CD4-positive, alpha-beta T cell treated with Interleukin-4 for 1 hour (primary cell): Measurements from ENCODE around the gene SH3BP1.
"Not testable (repeated sequence)": the region's sequence is repeated elsewhere in the genome, so short reads cannot be mapped to it uniquely, and the experiment has no call there.

Experiments used
- DNase-seq, 2 donors: peaks; one replicate each; pipeline ENCODE4 v3.0.0-alpha.2; 2020 to 2022

SH3BP1 gene

DNA sequence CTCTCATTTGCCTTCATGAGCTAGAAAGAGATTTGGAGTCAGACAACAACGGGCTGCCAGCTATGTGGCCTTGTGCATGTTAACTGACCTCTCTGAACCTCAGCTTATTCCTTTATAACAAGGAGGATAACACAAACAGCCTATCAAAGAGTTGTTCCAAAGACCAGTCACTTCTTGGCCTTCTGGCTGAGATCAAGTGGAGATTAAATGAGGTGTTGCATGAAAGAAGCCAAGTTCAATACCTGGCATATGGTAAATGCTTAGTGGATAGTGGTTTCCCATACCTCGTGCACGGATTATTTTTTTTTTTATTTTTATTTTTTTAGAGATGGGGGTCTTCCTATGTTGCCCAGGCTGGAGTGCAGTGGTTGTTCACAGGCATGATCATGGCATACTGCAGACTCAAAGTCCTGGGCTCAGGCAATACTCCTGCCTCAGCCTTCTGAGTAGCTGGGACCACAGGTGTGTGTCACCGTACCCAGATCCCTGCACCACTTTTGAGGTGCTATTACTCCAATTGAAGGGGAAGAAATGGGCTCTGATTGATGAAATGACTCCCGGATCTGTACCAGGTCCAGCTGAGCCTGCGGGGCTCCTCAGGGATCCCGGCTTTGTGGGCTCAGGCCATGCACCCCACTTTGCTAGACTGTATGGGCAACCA lies 40.9 kb downstream of the SH3BP1 start:
- DNase-seq, result no peak

GRCh38 chr22:37681001-37681424 lies 41.5 kb downstream of the SH3BP1 start:
- DNase-seq, result no peak

DNA sequence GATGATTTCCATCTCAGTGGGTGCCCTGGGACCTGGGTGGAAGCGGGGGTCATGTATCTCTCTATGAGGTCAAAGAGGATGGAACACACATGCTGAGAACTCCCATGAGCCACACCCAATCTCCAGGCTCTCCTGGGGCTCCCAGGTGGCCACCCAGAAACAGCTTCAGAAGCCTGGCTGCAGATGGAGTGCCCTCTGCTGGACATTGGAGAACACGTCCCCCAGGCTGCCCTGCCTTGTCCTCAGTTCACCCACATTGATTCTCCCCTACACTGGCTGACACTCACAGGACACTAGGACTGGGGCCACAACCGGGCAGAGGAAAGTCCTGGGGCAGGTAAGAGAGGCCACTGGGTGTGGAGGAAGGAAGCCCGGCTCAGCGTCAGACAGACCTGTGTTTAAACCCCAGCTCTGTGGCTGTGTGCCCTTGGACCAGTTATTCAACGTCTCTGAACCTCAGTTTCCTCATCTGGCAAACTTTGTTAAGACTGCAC lies 42.1 kb downstream of the SH3BP1 start:
- DNase-seq, result peak; percentile 80 to 82

GRCh38 chr22:37684803-37685615 lies 45.5 kb downstream of the SH3BP1 start:
- no peak for DNase-seq

- DNase-seq, result peak; percentile 83 to 86
Measured at GRCh38 chr22:37686002-37686982, 46.8 kb downstream of the SH3BP1 start, which contains the start of gene NOL12. TSS of gene NOL12 (plus strand) at chr22:37686343. CDS start at chr22:37686393, 50 bp downstream.

DNA sequence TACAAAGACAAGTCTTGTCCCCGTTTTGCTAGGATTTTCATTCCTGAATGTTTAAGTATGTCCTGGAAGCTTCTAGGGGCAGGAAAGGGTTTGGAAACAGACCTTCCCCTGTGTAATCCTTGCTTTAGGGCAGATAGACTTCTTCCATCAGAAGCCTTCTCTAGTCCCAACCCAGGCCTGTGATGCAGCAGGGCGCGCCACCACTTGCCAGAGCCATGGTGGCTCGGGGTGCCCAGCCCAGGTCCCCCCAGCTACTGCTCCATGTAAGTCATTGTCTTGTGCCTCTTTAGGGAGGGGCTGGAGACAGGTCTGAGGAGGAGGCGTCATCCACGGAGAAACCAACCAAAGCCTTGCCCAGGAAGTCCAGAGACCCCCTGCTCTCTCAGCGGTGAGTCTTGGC lies 50.9 kb downstream of the SH3BP1 start:
- no peak for DNase-seq

- no peak for DNase-seq
Measured at GRCh38 chr22:37690901-37691504, 51.5 kb downstream of the SH3BP1 start.

DNA sequence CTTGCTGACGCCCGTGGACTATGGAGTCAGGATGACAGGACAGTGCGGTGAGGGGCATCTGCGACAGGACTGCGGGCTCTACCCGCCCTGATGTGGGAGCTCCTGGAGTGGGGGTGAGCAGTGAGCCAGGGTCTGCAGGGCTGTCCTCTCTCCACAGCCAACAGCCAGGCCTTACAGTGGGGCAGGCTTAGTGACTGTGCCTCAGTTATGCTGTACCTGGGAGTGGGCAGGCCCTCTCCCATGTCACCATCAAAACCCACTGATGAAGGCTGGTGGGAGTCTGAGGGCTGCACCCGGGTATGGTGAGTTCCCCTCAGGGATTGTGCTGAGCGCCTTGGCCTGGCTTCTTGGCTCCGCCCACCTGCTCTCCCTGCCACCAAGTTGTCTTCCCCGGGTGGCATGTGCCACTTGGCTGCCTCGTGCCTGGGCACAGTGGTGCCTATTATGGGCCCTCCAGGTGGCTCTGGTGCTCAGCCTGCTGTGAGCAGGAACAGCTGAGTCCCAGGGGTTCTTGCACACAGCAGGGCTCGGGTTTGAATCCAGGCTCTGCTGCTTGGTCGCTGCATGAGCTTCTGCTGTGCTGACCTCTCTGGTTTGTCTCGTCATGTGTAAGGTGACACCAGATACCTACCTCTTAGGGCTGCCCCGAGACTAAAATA lies 53.3 kb downstream of the SH3BP1 start:
- DNase-seq, result no peak

GRCh38 chr22:37694131-37694530 lies 54.7 kb downstream of the SH3BP1 start:
- DNase-seq, result not testable (repeated sequence)

- not testable (repeated sequence) for DNase-seq
Measured at GRCh38 chr22:37696260-37696656, 56.8 kb downstream of the SH3BP1 start.

DNA sequence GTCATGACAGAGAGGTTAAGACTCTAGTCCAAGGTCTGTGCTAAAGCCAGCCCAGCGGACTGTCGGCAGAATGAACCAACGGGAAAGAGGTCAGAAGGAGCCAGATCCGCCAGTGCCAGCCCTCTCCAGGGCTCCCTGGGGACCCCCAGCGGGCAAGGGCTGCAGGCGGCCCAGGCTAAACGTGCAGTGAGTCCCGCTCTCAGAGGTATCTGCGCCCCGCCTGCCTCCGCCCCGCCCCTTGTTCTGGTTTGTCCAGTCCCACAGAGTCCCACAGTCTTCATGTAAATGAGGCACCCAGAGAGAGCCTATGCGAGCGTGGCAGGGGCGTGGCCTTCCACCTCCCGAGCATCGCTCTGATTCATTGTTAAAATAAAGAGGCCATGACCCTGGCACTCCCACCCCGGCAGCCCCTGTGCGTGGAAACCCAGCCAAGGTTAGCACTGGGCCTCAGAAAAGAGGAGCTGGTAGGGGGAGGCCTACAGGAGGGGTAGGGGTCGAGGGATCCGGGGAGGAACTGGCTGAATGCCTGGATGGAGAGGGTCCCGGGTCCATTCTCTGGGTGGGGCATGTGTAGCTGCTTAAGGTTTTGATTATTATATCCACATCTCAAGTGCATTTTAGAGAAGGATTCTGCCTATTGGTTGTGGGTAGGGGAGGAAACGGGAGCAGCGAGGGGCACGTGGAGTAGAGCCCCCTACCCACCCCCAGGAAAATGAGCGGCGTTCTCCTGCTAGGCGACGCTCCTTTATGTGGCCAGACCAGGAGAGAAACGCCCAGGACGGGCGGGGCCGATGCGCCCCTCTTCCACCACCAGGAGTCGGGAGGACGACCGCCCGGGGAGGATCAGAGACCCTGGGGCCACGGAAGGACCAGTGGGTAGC lies 57.4 kb downstream of the SH3BP1 start, which contains the start of gene TRIOBP:
Gene TRIOBP, plus strand, starts transcription at position 392 of the 881 bp plus-strand sequence. CDS start 4,318 bp downstream, outside the sequence.
- peak; percentile 87 to 89 for DNase-seq

DNA sequence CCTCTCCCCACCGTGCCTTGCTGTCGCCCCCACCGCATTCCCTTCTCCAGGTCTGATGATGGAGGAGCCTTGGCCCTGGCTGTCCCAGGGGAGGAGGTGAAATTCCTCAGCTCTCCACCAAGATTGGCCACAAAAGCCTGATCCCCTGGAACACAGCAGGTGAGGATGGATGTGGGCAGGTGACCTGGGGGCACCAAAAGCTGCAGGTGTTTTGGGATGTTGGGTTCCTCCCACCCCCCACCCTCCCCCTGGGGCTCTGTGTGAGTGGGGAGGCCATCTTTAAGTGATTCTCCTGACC lies 58.0 kb downstream of the SH3BP1 start:
- no peak for DNase-seq

DNA sequence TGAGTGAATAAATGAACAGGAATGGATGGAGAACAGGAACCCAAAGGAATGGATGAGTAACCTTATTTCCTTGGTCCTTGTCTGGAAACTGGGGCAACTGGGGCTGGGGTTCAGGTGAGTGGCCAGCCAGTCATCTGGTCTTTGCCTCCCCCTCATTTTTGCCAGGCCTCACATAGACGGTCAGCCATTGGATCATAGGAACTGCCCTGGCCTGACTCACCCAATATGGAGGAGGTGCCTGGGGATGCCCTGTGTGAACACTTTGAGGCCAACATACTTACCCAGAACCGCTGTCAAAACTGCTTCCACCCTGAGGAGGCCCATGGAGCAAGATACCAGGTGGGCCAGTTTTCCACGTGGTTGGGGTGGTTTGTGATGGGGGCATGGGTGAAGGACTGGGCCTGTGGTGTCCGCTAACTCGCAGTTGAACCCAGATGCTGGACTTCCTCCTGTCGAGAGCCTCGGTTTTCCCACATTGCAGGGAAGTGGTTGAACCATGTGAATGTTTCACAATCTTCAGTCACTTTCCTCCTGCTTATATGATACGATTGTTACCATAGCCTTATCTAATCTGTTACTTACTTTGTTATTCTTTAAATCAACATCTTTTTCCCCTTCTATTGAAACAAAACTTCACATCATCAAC lies 61.8 kb downstream of the SH3BP1 start:
- no peak for DNase-seq

DNA sequence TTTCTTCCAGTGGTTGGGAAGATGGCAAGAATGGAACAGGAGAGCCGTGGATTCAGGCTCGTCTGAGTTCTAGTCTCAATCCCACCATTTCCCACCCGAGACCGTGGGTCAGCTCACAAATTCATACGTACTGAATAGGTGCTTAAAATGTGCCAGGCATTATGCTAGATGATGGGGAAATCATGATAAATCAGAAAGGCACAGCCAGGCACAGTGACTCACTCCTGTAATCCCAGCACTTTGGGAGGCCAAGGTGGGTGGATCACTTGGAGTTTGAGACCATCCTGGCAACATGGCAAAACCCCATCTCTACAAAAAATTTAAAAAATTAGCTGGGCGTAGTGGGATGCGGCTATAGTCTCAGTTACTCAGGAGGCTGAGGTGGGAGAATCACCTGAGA lies 64.4 kb downstream of the SH3BP1 start:
- no peak for DNase-seq

- no peak for DNase-seq
Measured at GRCh38 chr22:37704645-37705044, 65.2 kb downstream of the SH3BP1 start.

- no peak for DNase-seq
Measured at GRCh38 chr22:37705205-37705604, 65.7 kb downstream of the SH3BP1 start.
